DND-41 (cell line): ENCODE data around the gene AFF1.

Source experiments
- CTCF ChIP-seq: IDR thresholded peaks from 2 replicates; pipeline ENCODE4 v1.5.1; 2012; ENCODE audit warnings: borderline replicate concordance, low read length, moderate library complexity, mild to moderate bottlenecking; ENCODE audit not compliant: poor library complexity, severe bottlenecking; ENCODE audit errors: extremely low read depth
- EZH2 ChIP-seq: IDR thresholded peaks from 3 replicates; pipeline ENCODE4 v1.6.1; 2012; ENCODE audit warnings: borderline replicate concordance, low read depth, mild to moderate bottlenecking, moderate library complexity, low read length, inconsistent platforms; ENCODE audit not compliant: severe bottlenecking

GRCh38 chr4:87067124-87067885, 132.5 kb downstream of the AFF1 start:
- no peak for TF ChIP-seq EZH2
- no peak for TF ChIP-seq CTCF
